ENCODE data around the gene METTL13. TPM values are rescaled to one million over a fixed set of nuclear protein-coding genes. Genes with fewer than 3 reads are reported as not detected.
A peak's percentile ranks its signal among the peaks of the same experiment; 100 is the strongest.

The METTL13 gene
- total RNA-seq, 1 donor: 13.0 TPM

DNA sequence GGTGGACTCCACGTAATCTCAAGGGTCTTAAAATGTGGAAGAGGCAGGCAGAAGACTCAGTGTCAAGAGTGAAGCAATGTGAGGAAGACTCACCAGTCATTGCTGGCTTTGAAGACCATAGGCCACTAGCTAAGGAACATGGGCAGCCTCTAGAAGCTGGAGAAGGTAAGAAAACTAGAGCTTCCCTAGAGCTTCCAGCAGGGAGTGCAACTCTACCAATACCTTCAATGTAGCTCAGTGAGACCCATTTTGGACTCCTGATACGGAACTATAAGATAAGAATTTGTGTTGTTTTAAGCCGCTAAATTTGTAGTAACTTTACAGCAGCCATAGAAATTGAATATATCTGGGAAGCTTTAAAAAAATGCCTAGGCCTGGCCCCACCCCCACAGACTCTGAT, 18.9 kb downstream of the METTL13 start:
- TF ChIP-seq CTCF (IDR thresholded peaks at IDR 0.05; ENCODE audit: insufficient read depth, low read depth, low read length): peak; percentile 5

DNA sequence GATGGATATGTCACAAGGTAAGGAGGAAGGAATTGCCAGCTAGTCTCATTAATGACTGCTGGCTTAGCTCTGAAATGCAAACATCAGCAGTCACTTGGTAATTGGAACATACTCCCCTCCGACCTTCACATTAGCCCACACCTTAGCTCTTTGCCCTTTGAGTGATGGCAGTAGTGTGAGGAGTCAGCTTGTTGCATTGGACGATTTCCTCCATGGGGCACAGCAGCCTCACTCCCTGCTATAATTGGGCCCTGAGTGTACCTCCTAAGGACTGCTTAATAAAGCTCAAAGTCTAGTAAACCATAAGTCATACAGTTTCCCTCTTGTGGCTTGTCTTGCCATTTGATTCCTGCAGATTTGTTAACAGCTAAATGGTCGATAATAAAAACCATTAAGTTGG, 19.4 kb downstream of the METTL13 start:
- H3K4me3 ChIP-seq (ENCODE audit: low read depth, low read length): no peak overlapping the region
- no peak for DNase-seq (ENCODE audit: low read depth)
- no peak for TF ChIP-seq CTCF (IDR thresholded peaks at IDR 0.05; ENCODE audit: insufficient read depth, low read depth, low read length)

More for the DNA sequence above, 18.9 kb downstream of the METTL13 start:
- no peak for DNase-seq (ENCODE audit: low read depth)
- no peak overlapping the region for H3K4me3 ChIP-seq (ENCODE audit: low read depth, low read length)

- TF ChIP-seq CTCF (IDR thresholded peaks at IDR 0.05; ENCODE audit: insufficient read depth, low read depth, low read length): peak; percentile 79
- H3K4me3 ChIP-seq (ENCODE audit: low read depth, low read length): no peak overlapping the region
- peak; percentile 53 for DNase-seq (ENCODE audit: low read depth)
These were observed 20.0 kb downstream of the METTL13 start for GRCh38 chr1:171801487-171801891.

- no peak for TF ChIP-seq CTCF (IDR thresholded peaks at IDR 0.05; ENCODE audit: insufficient read depth, low read depth, low read length)
- DNase-seq (ENCODE audit: low read depth): no peak
- no peak overlapping the region for H3K4me3 ChIP-seq (ENCODE audit: low read depth, low read length)
These were observed 20.7 kb downstream of the METTL13 start for GRCh38 chr1:171802207-171802606.

DNA sequence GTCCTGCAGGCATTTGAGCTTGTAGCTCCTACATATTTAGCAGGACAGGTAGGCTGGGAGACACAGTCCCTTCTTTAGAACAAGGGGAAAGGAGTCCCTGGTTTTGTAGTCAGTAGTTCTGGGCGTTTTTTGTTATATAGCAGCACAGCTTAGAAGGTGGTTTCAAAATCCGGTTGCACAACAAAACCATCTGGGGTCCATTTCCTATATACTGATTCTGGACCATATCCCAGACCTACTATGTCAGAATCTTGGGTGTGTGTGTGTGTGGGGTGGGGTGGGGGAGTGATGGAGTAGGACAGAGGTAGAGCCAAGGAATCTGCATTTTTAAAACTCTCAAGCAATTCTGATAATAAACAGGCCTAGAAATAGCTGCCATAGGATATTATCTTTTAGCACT, 21.6 kb downstream of the METTL13 start:
- peak; percentile 77 for DNase-seq (ENCODE audit: low read depth)
- TF ChIP-seq CTCF (IDR thresholded peaks at IDR 0.05; ENCODE audit: insufficient read depth, low read depth, low read length): no peak
- H3K4me3 ChIP-seq (ENCODE audit: low read depth, low read length): no peak overlapping the region

- H3K4me3 ChIP-seq (ENCODE audit: low read depth, low read length): no peak overlapping the region
- DNase-seq (ENCODE audit: low read depth): no peak
- no peak for TF ChIP-seq CTCF (IDR thresholded peaks at IDR 0.05; ENCODE audit: insufficient read depth, low read depth, low read length)
These were observed 22.1 kb downstream of the METTL13 start for GRCh38 chr1:171803461-171804022.
